Posterior cingulate gyrus (tissue), 11 donors: ENCODE data around the gene OLFM3.

Experiments used
- DNase-seq, 10 donors: peaks; one replicate each; pipeline versions ENCODE4 v3.0.0 to v3.0.0-alpha.2; 2020 to 2021; ENCODE audit warnings: mixed read lengths in 3 of 10
- intact Hi-C: fragments of 100-400 bp; cut with DNase I; formaldehyde crosslinking; loops from one replicate; pipeline ENCODE4 v1.15.1; 2023

OLFM3 gene

GRCh38 chr1:101996825-101997465, at the start of gene OLFM3:
TSS of gene OLFM3 (minus strand) at chr1:101996926.
- intact Hi-C loops = no loop called here
- peak; percentile 17 to 94 (median 64) for DNase-seq

- intact Hi-C loops = no loop called here
- DNase-seq = no peak
Observed at GRCh38 chr1:102045752-102046151, 49.0 kb upstream of the OLFM3 start.

- DNase-seq = no peak
- intact Hi-C loops = no loop called here
Observed at GRCh38 chr1:102032534-102032933, 35.8 kb upstream of the OLFM3 start.

DNA sequence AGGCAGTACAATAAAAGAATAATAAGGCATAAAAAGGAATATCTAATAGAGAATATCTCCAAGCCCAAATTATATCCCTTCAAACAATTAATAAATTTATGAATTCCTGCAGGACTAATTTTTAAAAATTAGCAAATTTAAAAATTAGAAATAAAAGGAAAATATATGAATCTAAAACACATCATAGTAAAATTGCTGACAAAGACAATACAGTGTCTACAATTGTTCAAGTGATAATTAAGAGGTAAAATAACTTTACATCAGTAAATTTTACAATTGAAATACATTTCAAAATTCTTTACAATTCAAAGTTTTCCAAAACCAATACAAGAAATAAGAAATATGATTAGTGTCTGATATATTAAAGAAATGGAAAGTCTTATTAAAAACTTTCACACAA, 22.8 kb upstream of the OLFM3 start:
- intact Hi-C loops = no loop called here

DNA sequence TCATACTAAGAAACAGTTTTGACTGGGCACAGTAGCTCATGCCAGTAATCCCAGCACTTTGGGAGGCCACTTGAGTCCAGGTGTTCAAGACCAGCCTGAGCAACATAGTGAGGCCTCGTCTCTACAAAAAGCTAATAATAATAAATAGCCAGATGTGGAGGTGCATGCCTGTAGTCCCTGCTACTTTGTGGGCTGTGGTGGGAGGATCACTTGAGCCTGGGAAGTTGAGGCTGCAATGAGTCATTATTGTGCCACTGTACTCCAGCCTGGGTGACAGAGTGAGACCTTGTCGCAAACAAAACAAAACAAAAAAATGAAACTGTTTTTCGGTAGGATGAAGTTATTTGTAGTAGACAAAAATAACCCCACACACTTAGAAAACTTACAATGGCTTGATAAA, 19.0 kb upstream of the OLFM3 start:
- intact Hi-C loops = no loop called here
- no peak for DNase-seq

More for the DNA sequence above, 22.8 kb upstream of the OLFM3 start:
- DNase-seq = no peak

DNA sequence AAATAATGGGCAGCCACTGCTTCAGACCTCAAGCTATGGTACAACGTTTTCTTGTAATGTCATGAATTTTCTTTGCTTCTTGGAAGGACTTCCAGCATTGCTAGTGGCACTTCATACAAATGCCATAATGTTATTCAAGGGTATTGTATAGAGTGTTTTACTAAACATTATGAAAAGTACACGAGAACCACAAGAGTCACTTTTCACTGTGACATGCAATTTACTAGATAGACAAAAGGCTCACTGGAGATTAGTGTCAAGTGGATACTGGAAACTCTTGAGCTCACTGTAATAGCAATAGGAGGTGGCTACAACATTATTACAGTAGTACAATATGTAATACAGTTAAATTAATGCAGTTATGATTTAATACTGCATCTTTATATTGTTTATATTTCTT, 5.3 kb upstream of the OLFM3 start:
- DNase-seq = no peak

GRCh38 chr1:101995984-101996745, 561 bp downstream of the OLFM3 start:
- intact Hi-C loops = no loop called here
- peak in 6 of 10 donors; percentile 15 to 88 (median 55) for DNase-seq

More for the DNA sequence above, 5.3 kb upstream of the OLFM3 start:
- intact Hi-C loops = no loop called here

DNA sequence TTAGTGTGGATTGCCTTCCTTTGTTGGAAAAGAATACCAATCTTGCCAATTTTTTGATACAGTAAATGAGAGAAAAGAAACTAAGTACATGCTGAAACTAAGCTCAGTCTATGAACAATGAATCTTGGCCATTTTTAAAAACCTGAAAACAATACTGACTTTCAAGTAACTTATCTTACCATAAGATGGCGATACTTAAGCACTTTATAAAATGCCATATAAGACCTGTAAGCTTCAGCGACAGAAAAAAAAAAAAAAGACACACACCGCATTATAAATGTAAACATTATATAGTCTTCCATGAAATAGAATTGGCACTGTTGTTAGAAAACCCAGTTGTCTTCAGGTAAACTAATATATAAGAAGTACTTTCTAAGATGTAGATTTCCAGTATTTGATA, 3.0 kb downstream of the OLFM3 start:
- intact Hi-C loops = no loop called here
- no peak for DNase-seq

GRCh38 chr1:101992821-101993575, 3.7 kb downstream of the OLFM3 start:
- no peak for DNase-seq
- intact Hi-C loops = no loop called here

- intact Hi-C loops = no loop called here
- DNase-seq = no peak
Observed at GRCh38 chr1:101980974-101981373, 15.8 kb downstream of the OLFM3 start.

- intact Hi-C loops = no loop called here
- no peak for DNase-seq
Observed at GRCh38 chr1:101977266-101977665, 19.5 kb downstream of the OLFM3 start.

- intact Hi-C loops = no loop called here
- no peak for DNase-seq
Observed at GRCh38 chr1:101976161-101976560, 20.6 kb downstream of the OLFM3 start.

DNA sequence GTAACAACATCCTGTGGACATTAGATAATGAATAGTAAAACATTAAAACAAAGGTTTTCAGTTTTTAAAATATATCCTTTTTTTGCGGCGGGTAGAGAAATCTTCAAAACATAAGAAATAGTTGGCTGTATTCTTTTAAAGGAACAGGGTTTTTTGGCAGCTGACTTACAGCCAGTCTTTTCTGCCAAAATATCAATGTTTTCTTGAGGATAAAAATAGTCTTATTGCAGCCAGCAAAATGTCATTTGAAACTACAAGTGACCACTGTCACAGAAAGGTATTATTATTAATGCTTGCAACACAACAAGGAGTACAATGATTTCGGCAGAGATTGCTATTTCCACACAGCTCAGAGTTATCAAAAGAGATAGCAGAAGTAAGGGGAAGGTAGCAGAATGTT, 21.4 kb downstream of the OLFM3 start:
- intact Hi-C loops = no loop called here
- no peak for DNase-seq

- DNase-seq = no peak
- intact Hi-C loops = no loop called here
Observed at GRCh38 chr1:101974599-101975274, 22.0 kb downstream of the OLFM3 start.

GRCh38 chr1:101971304-101971703, 25.4 kb downstream of the OLFM3 start:
- intact Hi-C loops = no loop called here
- no peak for DNase-seq

- intact Hi-C loops = no loop called here
Observed at GRCh38 chr1:101967871-101968270, 28.9 kb downstream of the OLFM3 start.

GRCh38 chr1:101965341-101965740, 31.4 kb downstream of the OLFM3 start:
- no peak for DNase-seq
- intact Hi-C loops = no loop called here

More at GRCh38 chr1:101967871-101968270, 28.9 kb downstream of the OLFM3 start:
- no peak for DNase-seq

GRCh38 chr1:101964708-101965107, 32.0 kb downstream of the OLFM3 start:
- intact Hi-C loops = no loop called here
- DNase-seq = no peak

DNA sequence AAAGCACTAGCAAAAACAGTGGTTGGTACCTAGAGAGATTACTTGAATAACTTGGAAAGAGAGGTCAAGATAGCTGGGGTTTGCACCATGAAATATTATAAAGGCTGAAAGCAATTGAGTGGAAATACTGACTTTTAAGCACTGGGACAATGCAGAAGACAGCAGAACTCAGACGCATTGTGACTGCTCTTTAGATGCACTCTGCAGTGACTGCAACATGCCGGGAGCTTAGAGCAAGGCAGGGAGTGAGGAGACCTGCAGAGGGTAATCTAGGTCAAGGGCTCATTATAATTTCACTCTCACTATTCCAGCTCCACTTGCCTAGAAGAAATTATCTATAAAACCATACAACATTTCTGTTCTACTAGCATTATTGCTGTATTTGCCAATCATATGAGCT, 36.6 kb downstream of the OLFM3 start:
- intact Hi-C loops = no loop called here
- no peak for DNase-seq

- no peak for DNase-seq
- intact Hi-C loops = no loop called here
Observed at GRCh38 chr1:101959456-101959855, 37.3 kb downstream of the OLFM3 start.

GRCh38 chr1:101957771-101958170, 39.0 kb downstream of the OLFM3 start:
- intact Hi-C loops = no loop called here
- DNase-seq = no peak
